GM12878 (cell line): ENCODE measurements around the gene PSMB7. TPM values are rescaled to one million over a fixed set of nuclear protein-coding genes. Genes with fewer than 3 reads are reported as not detected.

ENCODE experiments used
- ATAC-seq: fragments of 200-7000 bp; cut with Tn5 transposase; 3 replicates; pipeline ENCODE4 v1.9.1; 2020; ENCODE audit warnings: mild to moderate bottlenecking, moderate library complexity
- BruUV-seq: library from RNA; stranded (reverse); fragments of 400-500 nt; replicated peaks from 2 replicates; lab custom pipeline; 2021; lab: Mats Ljungman, UMichigan
- CTCF ChIA-PET: fragments of 300-600 bp; sonication (Branson Sonifier 250); formaldehyde crosslinking; extraction: SDS; loops from one replicate; lab custom pipeline; 2021; ENCODE audit warnings: inconsistent platforms; lab: Yijun Ruan, JAX
- POLR2A ChIA-PET: fragments of 350-600 bp; formaldehyde crosslinking; extraction: SDS; loops from one replicate; lab custom pipeline; 2021; ENCODE audit warnings: inconsistent platforms; lab: Charles Lee
- RAD21 ChIA-PET: fragments of 300-600 bp; sonication (Branson Sonifier 250); formaldehyde crosslinking; loops from one replicate; lab custom pipeline; 2023; ENCODE audit warnings: antibody characterized with exemption; ENCODE audit not compliant: unreplicated experiment; lab: Charles Lee
- SMC1A ChIA-PET: fragments of 300-600 bp; sonication (Branson Sonifier 250); formaldehyde crosslinking; loops from one replicate; lab custom pipeline; 2023; ENCODE audit not compliant: unreplicated experiment, uncharacterized antibody; lab: Charles Lee
- DNase-seq: peaks from one replicate; pipeline ENCODE4 v3.0.0-alpha.2; 2011; ENCODE audit warnings: low read depth, low spot score
- FAIRE-seq: peaks from 3 replicates; lab custom pipeline; 2011; peaks lifted over from hg19 to GRCh38; lab: Jason Lieb, UNC
- H2AFZ ChIP-seq: 2 replicates; pipeline ENCODE4 v1.6.0; 2011; ENCODE audit warnings: low read depth, low read length, control low read depth; ENCODE audit not compliant: control insufficient read depth
- H3K27ac ChIP-seq: 2 replicates; pipeline ENCODE4 v1.5.1; 2011; ENCODE audit warnings: control low read depth; ENCODE audit not compliant: control insufficient read depth, insufficient read depth
- H3K27me3 ChIP-seq, 2 experiments: replicated peaks in 1 of 2; 2 replicates each; pipeline versions ENCODE4 v1.6.0 to v1.6.1; 2011; ENCODE audit warnings: low read length in 1 of 2; ENCODE audit not compliant: control insufficient read depth in 2 of 2, insufficient read depth in 2 of 2
- H3K36me3 ChIP-seq, 2 experiments: 2 replicates each; pipeline ENCODE4 v1.5.1; 2011; ENCODE audit warnings: low read length in 1 of 2; ENCODE audit not compliant: control insufficient read depth in 2 of 2, insufficient read depth in 2 of 2
- H3K4me1 ChIP-seq: 2 replicates; pipeline ENCODE4 v1.6.1; 2011; ENCODE audit warnings: mild to moderate bottlenecking, low read length, moderate library complexity, mixed read lengths; ENCODE audit not compliant: control insufficient read depth, insufficient read depth
- H3K4me2 ChIP-seq: 2 replicates; pipeline ENCODE4 v1.6.0; 2011; ENCODE audit warnings: control low read depth; ENCODE audit not compliant: control insufficient read depth, insufficient read depth
- H3K4me3 ChIP-seq: fragments of 200-600 bp; sonication (generic); 2 replicates; pipeline ENCODE4 v1.5.1; 2016
- H3K79me2 ChIP-seq: 2 replicates; pipeline ENCODE4 v1.6.0; 2011; ENCODE audit warnings: low read length; ENCODE audit not compliant: control insufficient read depth, insufficient read depth
- H3K9ac ChIP-seq: 2 replicates; pipeline ENCODE4 v1.8.0; 2011; ENCODE audit warnings: low read length, control low read depth, mixed read lengths; ENCODE audit not compliant: control insufficient read depth, insufficient read depth
- H3K9me3 ChIP-seq: replicated peaks from 3 replicates; pipeline ENCODE4 v1.5.1; 2011; ENCODE audit warnings: mild to moderate bottlenecking, low read length; ENCODE audit not compliant: control insufficient read depth, insufficient read depth
- H4K20me1 ChIP-seq: 2 replicates; pipeline ENCODE4 v1.6.0; 2011; ENCODE audit not compliant: control insufficient read depth, insufficient read depth
- BMI1 ChIP-seq: fragments of 450-650 bp; IDR thresholded peaks from 2 replicates; pipeline ENCODE4 v1.6.1; 2016; ENCODE audit warnings: mild to moderate bottlenecking, moderate library complexity, borderline replicate concordance
- CHD1 ChIP-seq: IDR thresholded peaks from 2 replicates; pipeline ENCODE4 v1.6.1; 2012; ENCODE audit warnings: low read depth, low read length, improper control_type of control experiment
- EP300 ChIP-seq, 2 experiments: fragments of 150-350 bp in 1 of 2; IDR thresholded peaks; 2 replicates each; pipeline ENCODE4 v1.6.1; 2011 to 2012; ENCODE audit warnings: low read depth in 2 of 2, low read length in 2 of 2, borderline replicate concordance in 1 of 2, improper control_type of control experiment in 1 of 2, inconsistent platforms in 1 of 2; ENCODE audit not compliant: control insufficient read depth in 1 of 2
- WGBS: methylation state at CpG from one replicate; pipeline ENCODE4 v1.1.6; 2016; ENCODE audit warnings: low lambda C conversion rate; ENCODE audit not compliant: insufficient replicate concordance, insufficient coverage; ENCODE audit errors: missing lambda C conversion rate; 5-methylcytosine and 5-hydroxymethylcytosine counted together
- in situ Hi-C: fragments of 300-500 bp; cut with MboI; formaldehyde crosslinking; loops from 9 replicates; pipeline ENCODE4 v1.14.3; 2018; ENCODE audit warnings: mixed read lengths
- intact Hi-C: fragments of 100-400 bp; cut with micrococcal nuclease; formaldehyde crosslinking; loops from one replicate; pipeline ENCODE4 v1.14.2; 2022; ENCODE audit not compliant: unreplicated experiment
- polyA plus RNA-seq, 11 experiments: library from polyadenylated mRNA; depleted of rRNA in 4 of 11; unstranded in 6 of 11; stranded (reverse) in 5 of 11; fragments of >200 nt; fragmentation: Nextera tagmentation in 4 of 11; fragmentation: Illumina TruSeq in 1 of 11; extraction: Ambion mirVana in 4 of 11; extraction: Trizol in 1 of 11; gene quantifications; 1 replicate in 1 of 11; 2 replicates in 10 of 11; pipeline versions ENCODE4 v1.2.1 to v1.2.3, GENCODE V29; 2011 to 2016; ENCODE audit warnings: inconsistent platforms in 2 of 11, missing spikeins in 2 of 11, low read depth in 1 of 11
- total RNA-seq, 4 experiments: library from RNA; depleted of rRNA in 3 of 4; stranded (reverse); fragments of >200 nt in 3 of 4; fragmentation: Illumina TruSeq in 1 of 4; extraction: Trizol in 1 of 4; gene quantifications; 2 replicates each; pipeline versions ENCODE4 v1.2.1 to v1.2.3, GENCODE V29; 2013 to 2021
- TF ChIP-seq, protein P1 (sequence below): fragments of 450-650 bp; IDR thresholded peaks from 2 replicates; pipeline ENCODE4 v1.6.1; 2016; ENCODE audit warnings: mild to moderate bottlenecking, moderate library complexity, borderline replicate concordance
- TF ChIP-seq, protein P2 (sequence below): IDR thresholded peaks from 2 replicates; pipeline ENCODE4 v1.6.1; 2012; ENCODE audit warnings: low read depth, low read length, improper control_type of control experiment

The PSMB7 gene
- total and polyA plus RNA-seq, 10 of the 15 experiments (the other 5 are each of a cell fraction or from before 2014, with no cell fraction given), result 174 to 564 (median 268) TPM

DNA sequence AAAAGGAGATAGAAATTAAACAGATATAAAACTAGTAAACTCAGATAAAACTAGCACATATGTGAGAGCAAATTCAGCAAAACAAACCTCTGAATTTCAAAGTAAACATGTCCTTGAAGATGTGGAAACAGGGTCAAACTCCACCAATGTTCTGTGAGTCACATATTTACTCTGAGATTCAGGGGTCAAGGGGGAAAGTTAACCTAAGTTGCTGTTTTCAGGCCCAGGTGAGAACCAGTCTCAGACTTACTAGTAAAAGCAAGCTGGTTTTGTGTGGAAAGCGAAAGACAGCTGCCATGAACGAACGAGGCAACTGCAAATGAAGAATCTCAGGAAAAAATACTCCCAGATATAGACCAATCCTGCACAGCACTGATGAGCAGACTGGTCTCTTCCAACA is 29.0 kb downstream of the PSMB7 start:
- intact Hi-C loops, result loop anchor here (10.0 kb wide), 1 partner anchor 261 kb away; no protein-coding TSS in a partner anchor
- BruUV-seq, result no TSS peak
- Histone ChIP-seq H3K36me3 (peaks cover 4 to 16% of the 10 kb centered on the region in 2 experiments), H3K9ac (no peak overlapping the region), H4K20me1 (no peaks in the 10 kb centered on the region; the same call in 1 of the 2 replicates), H3K4me2 (no peak overlapping the region), H3K79me2 (peaks cover 24% of the 10 kb centered on the region), H3K9me3 (no peaks in the 10 kb centered on the region), H3K4me1 (no peaks in the 10 kb centered on the region), H3K27ac (no peak overlapping the region), H3K27me3 (no peaks in the 10 kb centered on the region)
- DNase-seq (no peak), FAIRE-seq (no peak), ATAC-seq (no peak)
- ChIA-PET POLR2A (interaction anchor here (0.6 kb wide), 1 partner anchor 256 kb away, joined by 3 read pairs; no protein-coding TSS in a partner anchor), SMC1A (interaction anchor here (0.7 to 2.6 kb wide), 12 partner anchors 11 to 843 kb away, joined by 3 to 12 read pairs (median 3); no protein-coding TSS in a partner anchor), CTCF (interaction anchor here (0.9 to 4.4 kb wide), 10 partner anchors 7 to 267 kb away, joined by 3 to 33 read pairs (median 5); no protein-coding TSS in a partner anchor)
- WGBS, result 98% methylated on average over 3 of the region's 3 CpGs
- in situ Hi-C loops, result no loop called here
- TF ChIP-seq BMI1 (no peak), CHD1 (no peak), EP300 (IDR thresholded peaks at IDR 0.05; ENCODE audit: borderline replicate concordance in 1 of 2, control insufficient read depth in 1 of 2, low read depth in 2 of 2, low read length in 2 of 2) (no peak)
- TF ChIP-seq, protein P1, sequence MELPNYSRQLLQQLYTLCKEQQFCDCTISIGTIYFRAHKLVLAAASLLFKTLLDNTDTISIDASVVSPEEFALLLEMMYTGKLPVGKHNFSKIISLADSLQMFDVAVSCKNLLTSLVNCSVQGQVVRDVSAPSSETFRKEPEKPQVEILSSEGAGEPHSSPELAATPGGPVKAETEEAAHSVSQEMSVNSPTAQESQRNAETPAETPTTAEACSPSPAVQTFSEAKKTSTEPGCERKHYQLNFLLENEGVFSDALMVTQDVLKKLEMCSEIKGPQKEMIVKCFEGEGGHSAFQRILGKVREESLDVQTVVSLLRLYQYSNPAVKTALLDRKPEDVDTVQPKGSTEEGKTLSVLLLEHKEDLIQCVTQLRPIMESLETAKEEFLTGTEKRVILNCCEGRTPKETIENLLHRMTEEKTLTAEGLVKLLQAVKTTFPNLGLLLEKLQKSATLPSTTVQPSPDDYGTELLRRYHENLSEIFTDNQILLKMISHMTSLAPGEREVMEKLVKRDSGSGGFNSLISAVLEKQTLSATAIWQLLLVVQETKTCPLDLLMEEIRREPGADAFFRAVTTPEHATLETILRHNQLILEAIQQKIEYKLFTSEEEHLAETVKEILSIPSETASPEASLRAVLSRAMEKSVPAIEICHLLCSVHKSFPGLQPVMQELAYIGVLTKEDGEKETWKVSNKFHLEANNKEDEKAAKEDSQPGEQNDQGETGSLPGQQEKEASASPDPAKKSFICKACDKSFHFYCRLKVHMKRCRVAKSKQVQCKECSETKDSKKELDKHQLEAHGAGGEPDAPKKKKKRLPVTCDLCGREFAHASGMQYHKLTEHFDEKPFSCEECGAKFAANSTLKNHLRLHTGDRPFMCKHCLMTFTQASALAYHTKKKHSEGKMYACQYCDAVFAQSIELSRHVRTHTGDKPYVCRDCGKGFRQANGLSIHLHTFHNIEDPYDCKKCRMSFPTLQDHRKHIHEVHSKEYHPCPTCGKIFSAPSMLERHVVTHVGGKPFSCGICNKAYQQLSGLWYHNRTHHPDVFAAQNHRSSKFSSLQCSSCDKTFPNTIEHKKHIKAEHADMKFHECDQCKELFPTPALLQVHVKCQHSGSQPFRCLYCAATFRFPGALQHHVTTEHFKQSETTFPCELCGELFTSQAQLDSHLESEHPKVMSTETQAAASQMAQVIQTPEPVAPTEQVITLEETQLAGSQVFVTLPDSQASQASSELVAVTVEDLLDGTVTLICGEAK, result no peak
- TF ChIP-seq, protein P2, sequence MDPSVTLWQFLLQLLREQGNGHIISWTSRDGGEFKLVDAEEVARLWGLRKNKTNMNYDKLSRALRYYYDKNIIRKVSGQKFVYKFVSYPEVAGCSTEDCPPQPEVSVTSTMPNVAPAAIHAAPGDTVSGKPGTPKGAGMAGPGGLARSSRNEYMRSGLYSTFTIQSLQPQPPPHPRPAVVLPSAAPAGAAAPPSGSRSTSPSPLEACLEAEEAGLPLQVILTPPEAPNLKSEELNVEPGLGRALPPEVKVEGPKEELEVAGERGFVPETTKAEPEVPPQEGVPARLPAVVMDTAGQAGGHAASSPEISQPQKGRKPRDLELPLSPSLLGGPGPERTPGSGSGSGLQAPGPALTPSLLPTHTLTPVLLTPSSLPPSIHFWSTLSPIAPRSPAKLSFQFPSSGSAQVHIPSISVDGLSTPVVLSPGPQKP, result no peak
- TF ChIP-seq, all 136 proteins: peak for 0
- Histone ChIP-seq H2AFZ (no peak overlapping the region), H3K4me3 (no peak overlapping the region)
- RAD21 ChIA-PET, result interaction anchor here (0.7 to 1.9 kb wide), 5 partner anchors 254 to 263 kb away, joined by 3 to 18 read pairs (median 3); no protein-coding TSS in a partner anchor
